ENCODE measurements around the gene CLDN4.
"Not testable (repeated sequence)": the region's sequence is repeated elsewhere in the genome, so short reads cannot be mapped to it uniquely, and the experiment has no call there.

The CLDN4 gene

DNA sequence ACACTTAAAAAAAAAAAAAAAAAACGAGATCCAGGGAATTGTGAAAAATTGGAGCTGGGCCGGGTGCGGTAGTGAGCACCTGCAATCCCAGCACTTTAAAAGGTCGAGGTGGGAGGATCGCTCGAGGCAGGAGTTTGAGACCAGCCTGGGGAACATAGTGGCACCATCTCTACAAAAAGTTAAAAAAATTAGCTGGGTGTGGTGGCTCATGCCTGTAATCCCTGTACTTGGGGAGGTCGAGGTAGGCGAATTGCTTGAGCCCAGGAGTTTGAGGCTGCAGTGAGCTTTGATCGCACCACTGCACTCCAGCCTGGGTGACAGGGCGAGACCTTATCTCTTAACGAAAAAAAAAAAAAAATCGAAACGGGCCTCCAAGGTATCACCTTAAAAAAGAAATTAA is 2.0 kb downstream of the CLDN4 start:
- no peak for DNase-seq (ENCODE audit: low read depth)
- TF ChIP-seq, protein P1, sequence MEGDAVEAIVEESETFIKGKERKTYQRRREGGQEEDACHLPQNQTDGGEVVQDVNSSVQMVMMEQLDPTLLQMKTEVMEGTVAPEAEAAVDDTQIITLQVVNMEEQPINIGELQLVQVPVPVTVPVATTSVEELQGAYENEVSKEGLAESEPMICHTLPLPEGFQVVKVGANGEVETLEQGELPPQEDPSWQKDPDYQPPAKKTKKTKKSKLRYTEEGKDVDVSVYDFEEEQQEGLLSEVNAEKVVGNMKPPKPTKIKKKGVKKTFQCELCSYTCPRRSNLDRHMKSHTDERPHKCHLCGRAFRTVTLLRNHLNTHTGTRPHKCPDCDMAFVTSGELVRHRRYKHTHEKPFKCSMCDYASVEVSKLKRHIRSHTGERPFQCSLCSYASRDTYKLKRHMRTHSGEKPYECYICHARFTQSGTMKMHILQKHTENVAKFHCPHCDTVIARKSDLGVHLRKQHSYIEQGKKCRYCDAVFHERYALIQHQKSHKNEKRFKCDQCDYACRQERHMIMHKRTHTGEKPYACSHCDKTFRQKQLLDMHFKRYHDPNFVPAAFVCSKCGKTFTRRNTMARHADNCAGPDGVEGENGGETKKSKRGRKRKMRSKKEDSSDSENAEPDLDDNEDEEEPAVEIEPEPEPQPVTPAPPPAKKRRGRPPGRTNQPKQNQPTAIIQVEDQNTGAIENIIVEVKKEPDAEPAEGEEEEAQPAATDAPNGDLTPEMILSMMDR (IDR thresholded peaks at IDR 0.05; ENCODE audit: low read depth, low read length): no peak
- no peak for TF ChIP-seq MYC (IDR thresholded peaks at IDR 0.05; ENCODE audit: low read depth, low read length)
- TF ChIP-seq, protein P2, sequence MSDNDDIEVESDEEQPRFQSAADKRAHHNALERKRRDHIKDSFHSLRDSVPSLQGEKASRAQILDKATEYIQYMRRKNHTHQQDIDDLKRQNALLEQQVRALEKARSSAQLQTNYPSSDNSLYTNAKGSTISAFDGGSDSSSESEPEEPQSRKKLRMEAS (IDR thresholded peaks at IDR 0.05; ENCODE audit: low read depth, low read length): no peak
- no peak for TF ChIP-seq POLR2A (IDR thresholded peaks at IDR 0.05; ENCODE audit: extremely low read depth, insufficient read length)
- H3K4me3 ChIP-seq (ENCODE audit: low read depth, low read length): no peak overlapping the region

DNA sequence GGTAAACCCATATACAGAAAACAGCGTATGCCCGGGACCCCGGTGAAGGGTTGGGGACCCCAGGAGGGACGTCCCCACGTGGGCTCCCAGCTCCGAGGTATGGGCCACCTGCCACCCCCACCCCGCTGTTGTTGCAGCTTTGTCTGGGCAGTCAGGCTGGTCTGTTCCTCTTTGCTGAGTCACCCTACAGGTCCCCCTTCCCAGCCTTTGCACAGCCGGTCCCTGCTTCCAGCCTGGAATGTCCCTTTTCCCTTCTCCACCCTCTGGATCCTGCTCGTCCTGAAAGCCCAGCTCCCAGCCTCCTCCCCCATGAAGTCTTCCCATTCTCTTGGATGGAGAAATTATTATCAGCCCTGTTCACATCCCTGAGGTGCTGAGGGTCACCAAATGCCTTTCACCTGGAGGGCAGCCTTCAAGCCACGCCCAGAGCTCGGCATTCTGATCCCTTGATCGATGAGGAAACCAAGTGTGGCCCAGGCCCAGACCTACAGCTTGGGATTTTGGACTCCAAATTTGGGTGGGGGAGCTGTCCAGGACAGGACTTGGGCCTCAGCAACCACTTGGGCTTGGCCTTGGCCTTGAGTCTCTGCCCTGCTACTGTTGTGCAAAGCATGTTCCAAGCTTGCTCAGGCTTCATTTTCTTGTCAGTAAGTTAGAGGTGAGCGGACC is 2.6 kb downstream of the CLDN4 start:
- TF ChIP-seq, protein P1 (IDR thresholded peaks at IDR 0.05; ENCODE audit: low read depth, low read length): no peak
- TF ChIP-seq MYC (IDR thresholded peaks at IDR 0.05; ENCODE audit: low read depth, low read length) (no peak), POLR2A (IDR thresholded peaks at IDR 0.05; ENCODE audit: extremely low read depth, insufficient read length) (no peak)
- TF ChIP-seq, protein P2 (IDR thresholded peaks at IDR 0.05; ENCODE audit: low read depth, low read length): no peak
- no peak overlapping the region for H3K4me3 ChIP-seq (ENCODE audit: low read depth, low read length)
- no peak for DNase-seq (ENCODE audit: low read depth)

DNA sequence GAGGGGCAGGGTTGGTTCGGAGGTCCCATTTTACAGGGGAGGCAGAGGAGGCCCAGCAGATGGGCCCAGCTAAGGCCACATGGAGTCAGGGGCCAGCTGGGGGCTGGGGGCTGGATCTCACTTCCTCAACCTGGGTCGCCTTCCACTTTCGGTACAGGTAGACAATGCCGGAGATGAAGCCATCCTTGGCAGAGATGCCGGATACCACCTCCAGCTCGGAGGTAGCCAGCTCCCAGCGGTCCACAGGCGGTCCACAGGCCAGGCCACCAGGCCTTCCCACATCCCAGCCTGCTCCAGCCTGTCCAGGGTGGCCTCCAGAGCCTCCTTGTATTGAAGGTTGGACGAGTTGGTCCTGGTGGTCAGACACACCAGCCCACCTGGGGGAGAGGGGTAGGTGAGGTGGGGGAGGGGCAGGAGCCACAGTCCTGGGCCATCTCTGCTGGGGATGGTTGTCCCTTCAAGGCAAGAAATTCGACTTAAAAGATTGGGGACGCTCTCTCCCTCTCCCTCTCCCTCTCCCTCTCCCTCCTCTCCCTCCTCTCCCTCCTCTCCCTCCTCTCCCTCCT is 3.9 kb downstream of the CLDN4 start:
- TF ChIP-seq, protein P2 (IDR thresholded peaks at IDR 0.05; ENCODE audit: low read depth, low read length): no peak
- TF ChIP-seq POLR2A (IDR thresholded peaks at IDR 0.05; ENCODE audit: extremely low read depth, insufficient read length) (no peak), MYC (IDR thresholded peaks at IDR 0.05; ENCODE audit: low read depth, low read length) (no peak)
- TF ChIP-seq, protein P1 (IDR thresholded peaks at IDR 0.05; ENCODE audit: low read depth, low read length): no peak
- DNase-seq (ENCODE audit: low read depth): no peak
- no peak overlapping the region for H3K4me3 ChIP-seq (ENCODE audit: low read depth, low read length)

DNA sequence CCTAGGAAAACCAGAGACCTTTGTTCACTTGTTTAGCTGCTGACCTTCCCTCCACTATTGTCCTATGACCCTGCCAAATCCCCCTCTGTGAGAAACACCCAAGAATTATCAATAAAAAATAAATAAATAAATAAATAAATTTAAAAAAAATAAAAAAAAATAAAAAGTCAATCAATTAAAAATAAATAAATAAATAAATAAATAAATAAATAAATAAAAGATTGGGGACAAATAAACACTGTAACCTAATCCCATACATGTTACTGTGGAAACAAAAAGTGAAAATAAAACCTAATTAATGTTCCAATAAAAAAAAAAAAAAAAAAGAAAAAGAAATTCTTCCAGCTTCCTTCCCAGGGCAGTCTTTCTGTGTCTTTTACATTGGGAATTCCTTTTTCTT is 6.4 kb downstream of the CLDN4 start:
- H3K4me3 ChIP-seq (ENCODE audit: low read depth, low read length); DNase-seq (ENCODE audit: low read depth): not testable (repeated sequence)

DNA sequence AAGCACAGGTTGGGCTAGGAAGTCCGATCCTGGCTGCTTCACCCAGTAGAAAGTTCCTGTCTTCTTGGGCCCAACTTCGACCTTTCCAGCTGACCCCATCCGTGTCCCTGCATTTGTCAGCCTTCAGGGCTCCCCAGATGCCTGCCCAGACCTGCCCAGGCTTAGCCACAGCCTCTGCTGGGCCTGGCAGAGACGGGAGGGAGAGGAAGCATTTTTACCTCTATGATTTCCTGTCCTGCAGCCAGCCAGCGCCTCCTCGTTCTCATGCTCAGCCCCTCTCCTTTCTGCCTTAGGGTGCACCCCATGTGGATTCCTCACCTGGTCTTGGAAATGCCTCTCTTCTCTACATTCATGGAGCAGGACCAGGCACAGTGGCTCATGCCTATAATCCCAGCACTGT is 7.8 kb downstream of the CLDN4 start:
- no peak for DNase-seq (ENCODE audit: low read depth)
- no peak overlapping the region for H3K4me3 ChIP-seq (ENCODE audit: low read depth, low read length)
- TF ChIP-seq POLR2A (IDR thresholded peaks at IDR 0.05; ENCODE audit: extremely low read depth, insufficient read length): no peak
- TF ChIP-seq MYC (IDR thresholded peaks at IDR 0.05; ENCODE audit: low read depth, low read length): no peak
- TF ChIP-seq, protein P2 (IDR thresholded peaks at IDR 0.05; ENCODE audit: low read depth, low read length): no peak
- TF ChIP-seq, protein P1 (IDR thresholded peaks at IDR 0.05; ENCODE audit: low read depth, low read length): no peak

DNA sequence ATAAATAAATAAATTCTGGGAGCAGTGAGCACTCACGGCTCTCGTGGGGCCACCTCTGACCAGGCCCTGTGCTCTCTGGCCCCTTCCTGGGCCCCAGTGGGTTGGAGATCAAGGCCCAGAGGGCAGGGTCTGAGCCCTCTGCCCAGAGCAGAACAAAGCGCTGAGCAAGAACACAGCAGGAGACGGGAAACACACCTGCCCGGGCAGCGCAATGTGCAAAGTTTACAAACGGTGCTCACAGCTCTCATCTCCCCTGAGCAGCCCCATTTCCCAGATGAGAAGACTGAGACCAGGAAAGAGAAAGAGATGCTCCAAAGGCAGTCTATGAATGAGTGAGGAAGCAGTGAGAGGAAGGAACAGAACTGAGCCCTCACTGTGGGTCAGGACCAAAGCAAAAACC is 8.5 kb downstream of the CLDN4 start:
- H3K4me3 ChIP-seq (ENCODE audit: low read depth, low read length): no peak overlapping the region
- TF ChIP-seq, protein P1 (IDR thresholded peaks at IDR 0.05; ENCODE audit: low read depth, low read length): no peak
- TF ChIP-seq POLR2A (IDR thresholded peaks at IDR 0.05; ENCODE audit: extremely low read depth, insufficient read length) (no peak), MYC (IDR thresholded peaks at IDR 0.05; ENCODE audit: low read depth, low read length) (no peak)
- TF ChIP-seq, protein P2 (IDR thresholded peaks at IDR 0.05; ENCODE audit: low read depth, low read length): no peak
- DNase-seq (ENCODE audit: low read depth): no peak

Measured in NB4 (cell line).